Esophagus muscularis mucosa (tissue), 3 donors: Measurements from ENCODE around the gene RIMS3.

Source experiments
- POLR2AphosphoS5 ChIP-seq, 2 donors: sonication (generic); formaldehyde crosslinking; IDR thresholded peaks; one replicate each; pipeline ENCODE4 v1.6.1; 2017; ENCODE audit warnings: antibody characterized with exemption in 2 of 2
- TF ChIP-seq, protein P1 (sequence below), 3 experiments: fragments of 200-600 bp in 2 of 3; fragments of 450-650 bp in 1 of 3; sonication (generic) in 2 of 3; IDR thresholded peaks; one replicate each; pipeline ENCODE4 v1.5.1; 2017 to 2019; ENCODE audit warnings: antibody characterized with exemption in 3 of 3, mild to moderate bottlenecking in 2 of 3, moderate library complexity in 1 of 3

DNA sequence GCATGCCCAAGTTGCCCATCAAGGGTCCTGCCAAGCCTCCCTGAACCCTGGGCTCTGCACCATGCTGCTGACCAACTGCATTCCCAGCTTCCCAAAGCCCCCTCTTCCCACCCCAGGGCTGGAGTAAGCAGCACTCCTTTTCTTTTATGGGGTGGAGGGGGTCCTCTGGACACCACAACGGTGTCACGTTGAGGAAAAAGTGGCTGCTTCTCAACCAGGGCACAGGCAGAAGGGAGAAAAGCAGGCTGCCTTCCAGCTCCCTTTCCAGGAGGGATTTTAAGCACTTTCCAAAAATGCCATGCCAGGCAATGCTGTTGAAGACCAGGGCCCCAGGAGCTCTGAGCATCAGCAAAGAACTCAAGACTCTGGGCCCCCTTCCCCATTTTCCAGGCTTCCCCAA lies 691 bp downstream of the RIMS3 start:
- TF ChIP-seq, protein P1, sequence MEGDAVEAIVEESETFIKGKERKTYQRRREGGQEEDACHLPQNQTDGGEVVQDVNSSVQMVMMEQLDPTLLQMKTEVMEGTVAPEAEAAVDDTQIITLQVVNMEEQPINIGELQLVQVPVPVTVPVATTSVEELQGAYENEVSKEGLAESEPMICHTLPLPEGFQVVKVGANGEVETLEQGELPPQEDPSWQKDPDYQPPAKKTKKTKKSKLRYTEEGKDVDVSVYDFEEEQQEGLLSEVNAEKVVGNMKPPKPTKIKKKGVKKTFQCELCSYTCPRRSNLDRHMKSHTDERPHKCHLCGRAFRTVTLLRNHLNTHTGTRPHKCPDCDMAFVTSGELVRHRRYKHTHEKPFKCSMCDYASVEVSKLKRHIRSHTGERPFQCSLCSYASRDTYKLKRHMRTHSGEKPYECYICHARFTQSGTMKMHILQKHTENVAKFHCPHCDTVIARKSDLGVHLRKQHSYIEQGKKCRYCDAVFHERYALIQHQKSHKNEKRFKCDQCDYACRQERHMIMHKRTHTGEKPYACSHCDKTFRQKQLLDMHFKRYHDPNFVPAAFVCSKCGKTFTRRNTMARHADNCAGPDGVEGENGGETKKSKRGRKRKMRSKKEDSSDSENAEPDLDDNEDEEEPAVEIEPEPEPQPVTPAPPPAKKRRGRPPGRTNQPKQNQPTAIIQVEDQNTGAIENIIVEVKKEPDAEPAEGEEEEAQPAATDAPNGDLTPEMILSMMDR (IDR thresholded peaks at IDR 0.05), result no peak
- no peak for TF ChIP-seq POLR2AphosphoS5 (IDR thresholded peaks at IDR 0.05)
